Stomach (tissue), 4 donors: ENCODE data around the gene AREL1.

Source experiments
- EP300 ChIP-seq: sonication (generic); formaldehyde crosslinking; IDR thresholded peaks from one replicate; pipeline ENCODE4 v1.6.1; 2017; ENCODE audit warnings: antibody characterized with exemption
- POLR2A ChIP-seq, 4 donors: fragments of 450-650 bp; IDR thresholded peaks; one replicate each; pipeline ENCODE4 v1.6.1; 2016; ENCODE audit warnings: antibody characterized with exemption in 4 of 4, control low read depth in 2 of 4, mild to moderate bottlenecking in 1 of 4, moderate library complexity in 1 of 4
- POLR2AphosphoS5 ChIP-seq, 3 donors: sonication (generic); formaldehyde crosslinking; IDR thresholded peaks; one replicate each; pipeline ENCODE4 v1.6.1; 2016; ENCODE audit warnings: antibody characterized with exemption in 3 of 3
- TF ChIP-seq, protein P1 (sequence below), 7 experiments: fragments of 450-650 bp in 4 of 7; fragments of 200-600 bp in 3 of 7; sonication (generic) in 3 of 7; IDR thresholded peaks; one replicate each; pipeline ENCODE4 v1.5.1; 2016 to 2019; ENCODE audit warnings: antibody characterized with exemption in 7 of 7, control low read depth in 2 of 7, mild to moderate bottlenecking in 1 of 7

DNA sequence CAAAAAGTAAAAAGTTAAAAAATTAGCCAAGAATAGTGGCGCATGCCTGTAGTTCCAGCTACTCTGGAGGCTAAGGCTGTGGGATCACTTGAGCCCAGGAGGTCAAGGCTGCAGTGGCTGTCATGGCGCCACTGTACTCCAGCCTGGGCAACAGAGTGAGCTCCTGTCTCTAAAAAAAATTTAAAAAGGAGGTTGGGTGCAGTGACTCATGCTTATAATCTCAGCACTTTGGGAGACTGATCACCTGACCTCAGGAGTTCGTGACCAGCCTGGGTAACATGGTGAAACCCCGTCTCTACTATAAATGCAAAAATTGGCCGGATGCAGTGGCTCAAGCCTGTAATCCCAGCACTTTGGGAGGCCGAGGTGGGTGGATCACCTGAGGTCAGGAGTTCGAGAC is 42.0 kb upstream of the AREL1 start:
- no peak for TF ChIP-seq POLR2A (IDR thresholded peaks at IDR 0.05)
- TF ChIP-seq, protein P1, sequence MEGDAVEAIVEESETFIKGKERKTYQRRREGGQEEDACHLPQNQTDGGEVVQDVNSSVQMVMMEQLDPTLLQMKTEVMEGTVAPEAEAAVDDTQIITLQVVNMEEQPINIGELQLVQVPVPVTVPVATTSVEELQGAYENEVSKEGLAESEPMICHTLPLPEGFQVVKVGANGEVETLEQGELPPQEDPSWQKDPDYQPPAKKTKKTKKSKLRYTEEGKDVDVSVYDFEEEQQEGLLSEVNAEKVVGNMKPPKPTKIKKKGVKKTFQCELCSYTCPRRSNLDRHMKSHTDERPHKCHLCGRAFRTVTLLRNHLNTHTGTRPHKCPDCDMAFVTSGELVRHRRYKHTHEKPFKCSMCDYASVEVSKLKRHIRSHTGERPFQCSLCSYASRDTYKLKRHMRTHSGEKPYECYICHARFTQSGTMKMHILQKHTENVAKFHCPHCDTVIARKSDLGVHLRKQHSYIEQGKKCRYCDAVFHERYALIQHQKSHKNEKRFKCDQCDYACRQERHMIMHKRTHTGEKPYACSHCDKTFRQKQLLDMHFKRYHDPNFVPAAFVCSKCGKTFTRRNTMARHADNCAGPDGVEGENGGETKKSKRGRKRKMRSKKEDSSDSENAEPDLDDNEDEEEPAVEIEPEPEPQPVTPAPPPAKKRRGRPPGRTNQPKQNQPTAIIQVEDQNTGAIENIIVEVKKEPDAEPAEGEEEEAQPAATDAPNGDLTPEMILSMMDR (IDR thresholded peaks at IDR 0.05) = no peak
- TF ChIP-seq POLR2AphosphoS5 (IDR thresholded peaks at IDR 0.05) = no peak
- TF ChIP-seq EP300 = no peak
